HTERT RPE-1 (cell line): Measurements from ENCODE around the gene RASGRP4.
"Not testable (repeated sequence)": the region's sequence is repeated elsewhere in the genome, so short reads cannot be mapped to it uniquely, and the experiment has no call there.

Experiments
- in situ Hi-C: fragments of 300-500 bp; cut with MboI; formaldehyde crosslinking; loops from 4 replicates; pipeline ENCODE4 v1.14.3; 2020; ENCODE audit warnings: low sequenced_read_pairs

RASGRP4 gene

GRCh38 chr19:38425810-38426466 is at the start of gene RASGRP4:
Gene RASGRP4 (minus strand): TSS chr19:38426219. CDS start chr19:38426091, 128 bp downstream.
- in situ Hi-C loops: no loop called here

- in situ Hi-C loops: no loop called here
These were observed 49.2 kb upstream of the RASGRP4 start for GRCh38 chr19:38475176-38475575.

- in situ Hi-C loops: no loop called here
These were observed 47.2 kb upstream of the RASGRP4 start for GRCh38 chr19:38473201-38473600.

- in situ Hi-C loops: not testable (repeated sequence)
These were observed 46.7 kb upstream of the RASGRP4 start for GRCh38 chr19:38472725-38473124.

GRCh38 chr19:38470788-38471480 is 44.9 kb upstream of the RASGRP4 start:
- in situ Hi-C loops: no loop called here

- in situ Hi-C loops: no loop called here
These were observed 43.1 kb upstream of the RASGRP4 start for GRCh38 chr19:38469151-38469550.

- in situ Hi-C loops: no loop called here
These were observed 41.8 kb upstream of the RASGRP4 start for GRCh38 chr19:38467541-38468525.

- in situ Hi-C loops: no loop called here
These were observed 40.0 kb upstream of the RASGRP4 start for GRCh38 chr19:38466050-38466449.

- in situ Hi-C loops: no loop called here
These were observed 38.5 kb upstream of the RASGRP4 start for GRCh38 chr19:38464421-38465082.

GRCh38 chr19:38463365-38463764 is 37.3 kb upstream of the RASGRP4 start:
- in situ Hi-C loops: no loop called here

GRCh38 chr19:38458991-38459390 is 33.0 kb upstream of the RASGRP4 start:
- in situ Hi-C loops: no loop called here

- in situ Hi-C loops: no loop called here
These were observed 31.8 kb upstream of the RASGRP4 start for GRCh38 chr19:38457690-38458405.

- in situ Hi-C loops: no loop called here
These were observed 31.2 kb upstream of the RASGRP4 start for GRCh38 chr19:38457202-38457601.

- in situ Hi-C loops: no loop called here
These were observed 29.0 kb upstream of the RASGRP4 start for GRCh38 chr19:38455031-38455430.

- in situ Hi-C loops: no loop called here
These were observed 27.6 kb upstream of the RASGRP4 start for GRCh38 chr19:38453596-38453995.

- in situ Hi-C loops: no loop called here
These were observed 26.7 kb upstream of the RASGRP4 start for GRCh38 chr19:38452430-38453366.

GRCh38 chr19:38451629-38452028 is 25.6 kb upstream of the RASGRP4 start:
- in situ Hi-C loops: no loop called here

GRCh38 chr19:38451036-38451435 is 25.0 kb upstream of the RASGRP4 start:
- in situ Hi-C loops: no loop called here

GRCh38 chr19:38449518-38449917 is 23.5 kb upstream of the RASGRP4 start:
- in situ Hi-C loops: no loop called here
